ENCODE data around the gene FOXD2.
A peak's percentile ranks its signal among the peaks of the same experiment; 100 is the strongest.

Gene FOXD2

GRCh38 chr1:47403321-47403910, 34.4 kb upstream of the FOXD2 start:
- TF ChIP-seq, protein P1, sequence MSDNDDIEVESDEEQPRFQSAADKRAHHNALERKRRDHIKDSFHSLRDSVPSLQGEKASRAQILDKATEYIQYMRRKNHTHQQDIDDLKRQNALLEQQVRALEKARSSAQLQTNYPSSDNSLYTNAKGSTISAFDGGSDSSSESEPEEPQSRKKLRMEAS (IDR thresholded peaks at IDR 0.05; ENCODE audit: low read depth, low read length) = no peak
- no peak for TF ChIP-seq CTCF (IDR thresholded peaks at IDR 0.05; ENCODE audit: low read depth, low read length)
- TF ChIP-seq MYC (IDR thresholded peaks at IDR 0.05; ENCODE audit: low read depth, low read length) = no peak
- no peak for TF ChIP-seq POLR2A (IDR thresholded peaks at IDR 0.05; ENCODE audit: extremely low read depth, insufficient read length)
- no peak overlapping the region for H3K4me3 ChIP-seq (ENCODE audit: low read depth, low read length)
- DNase-seq (ENCODE audit: low read depth) = no peak

DNA sequence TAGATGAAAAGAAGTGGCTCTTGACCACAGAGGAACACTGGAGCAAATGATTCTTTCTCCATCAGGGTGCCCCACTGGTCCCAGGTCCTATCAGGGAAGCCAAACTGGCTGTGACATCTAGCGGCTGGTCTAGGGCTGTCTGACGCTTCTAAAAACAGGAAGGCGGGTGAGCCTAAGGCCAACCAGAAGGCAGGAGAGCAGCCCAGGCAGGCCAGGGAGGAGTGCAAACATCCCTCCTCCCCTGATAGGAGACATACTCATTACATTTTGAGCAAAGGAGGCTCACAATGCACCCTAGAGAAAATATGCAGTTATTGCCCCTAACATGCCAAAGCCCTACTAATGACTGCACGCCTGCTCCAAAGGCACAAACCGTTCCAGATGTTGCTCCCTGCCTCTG, 32.1 kb upstream of the FOXD2 start:
- H3K4me3 ChIP-seq (ENCODE audit: low read depth, low read length) = no peak overlapping the region
- DNase-seq (ENCODE audit: low read depth) = peak; percentile 7
- TF ChIP-seq CTCF (IDR thresholded peaks at IDR 0.05; ENCODE audit: low read depth, low read length) (no peak), POLR2A (IDR thresholded peaks at IDR 0.05; ENCODE audit: extremely low read depth, insufficient read length) (no peak), MYC (IDR thresholded peaks at IDR 0.05; ENCODE audit: low read depth, low read length) (no peak)
- TF ChIP-seq, protein P1 (IDR thresholded peaks at IDR 0.05; ENCODE audit: low read depth, low read length) = no peak

DNA sequence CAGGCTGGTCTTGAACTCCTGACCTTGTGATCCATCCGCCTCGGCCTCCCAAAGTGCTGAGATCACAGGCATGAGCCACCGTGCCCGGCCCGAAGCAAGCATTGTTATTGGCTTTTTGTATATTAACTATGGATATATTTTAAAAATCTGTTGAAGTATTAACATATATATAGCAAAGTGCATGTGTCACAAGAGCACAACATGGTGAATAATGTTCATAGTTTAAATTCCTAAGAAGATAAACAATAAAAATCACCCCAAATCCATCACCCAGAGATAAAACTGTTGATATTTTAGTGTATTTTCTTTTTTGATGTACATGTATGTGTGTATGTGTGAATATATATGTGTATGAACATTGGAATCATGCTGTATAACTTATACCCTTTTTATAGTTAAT, 30.9 kb upstream of the FOXD2 start:
- H3K4me3 ChIP-seq (ENCODE audit: low read depth, low read length) = no peak overlapping the region
- TF ChIP-seq POLR2A (IDR thresholded peaks at IDR 0.05; ENCODE audit: extremely low read depth, insufficient read length) (no peak), MYC (IDR thresholded peaks at IDR 0.05; ENCODE audit: low read depth, low read length) (no peak), CTCF (IDR thresholded peaks at IDR 0.05; ENCODE audit: low read depth, low read length) (no peak)
- TF ChIP-seq, protein P1 (IDR thresholded peaks at IDR 0.05; ENCODE audit: low read depth, low read length) = no peak
- DNase-seq (ENCODE audit: low read depth) = no peak

DNA sequence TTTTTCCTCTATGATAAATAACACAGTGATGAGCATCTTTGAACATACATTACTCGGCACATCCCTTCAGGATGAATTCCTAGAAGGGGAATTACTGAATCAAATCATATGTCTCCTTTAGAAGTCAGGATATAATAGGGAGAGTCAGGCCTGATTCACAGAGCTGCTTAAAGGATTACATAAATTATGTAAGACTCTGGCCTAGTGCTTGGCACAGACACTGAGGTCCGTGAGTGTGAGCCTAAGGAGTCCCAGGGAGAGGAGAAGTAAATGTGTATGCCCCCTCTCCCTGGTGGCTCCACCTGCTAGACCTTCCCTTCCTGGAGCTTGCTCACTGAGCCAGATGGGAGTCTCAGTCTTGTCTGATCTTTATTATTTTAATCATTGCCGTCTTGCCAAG, 30.4 kb upstream of the FOXD2 start:
- TF ChIP-seq CTCF (IDR thresholded peaks at IDR 0.05; ENCODE audit: low read depth, low read length) (no peak), MYC (IDR thresholded peaks at IDR 0.05; ENCODE audit: low read depth, low read length) (no peak), POLR2A (IDR thresholded peaks at IDR 0.05; ENCODE audit: extremely low read depth, insufficient read length) (no peak)
- TF ChIP-seq, protein P1 (IDR thresholded peaks at IDR 0.05; ENCODE audit: low read depth, low read length) = no peak
- H3K4me3 ChIP-seq (ENCODE audit: low read depth, low read length) = no peak overlapping the region
- DNase-seq (ENCODE audit: low read depth) = no peak

GRCh38 chr1:47409311-47410067, 28.4 kb upstream of the FOXD2 start:
- TF ChIP-seq POLR2A (IDR thresholded peaks at IDR 0.05; ENCODE audit: extremely low read depth, insufficient read length) (no peak), CTCF (IDR thresholded peaks at IDR 0.05; ENCODE audit: low read depth, low read length) (no peak), MYC (IDR thresholded peaks at IDR 0.05; ENCODE audit: low read depth, low read length) (no peak)
- TF ChIP-seq, protein P1 (IDR thresholded peaks at IDR 0.05; ENCODE audit: low read depth, low read length) = no peak
- DNase-seq (ENCODE audit: low read depth) = no peak
- no peak overlapping the region for H3K4me3 ChIP-seq (ENCODE audit: low read depth, low read length)

Data from NB4 (cell line).